ENCODE measurements around the gene TASL. TPM values are rescaled to one million over a fixed set of nuclear protein-coding genes. Genes with fewer than 3 reads are reported as not detected.

Gene TASL
- total and polyA plus RNA-seq, 2 donors (not counting 3 experiments of a cell fraction or from before 2014, with no cell fraction given): not detected

DNA sequence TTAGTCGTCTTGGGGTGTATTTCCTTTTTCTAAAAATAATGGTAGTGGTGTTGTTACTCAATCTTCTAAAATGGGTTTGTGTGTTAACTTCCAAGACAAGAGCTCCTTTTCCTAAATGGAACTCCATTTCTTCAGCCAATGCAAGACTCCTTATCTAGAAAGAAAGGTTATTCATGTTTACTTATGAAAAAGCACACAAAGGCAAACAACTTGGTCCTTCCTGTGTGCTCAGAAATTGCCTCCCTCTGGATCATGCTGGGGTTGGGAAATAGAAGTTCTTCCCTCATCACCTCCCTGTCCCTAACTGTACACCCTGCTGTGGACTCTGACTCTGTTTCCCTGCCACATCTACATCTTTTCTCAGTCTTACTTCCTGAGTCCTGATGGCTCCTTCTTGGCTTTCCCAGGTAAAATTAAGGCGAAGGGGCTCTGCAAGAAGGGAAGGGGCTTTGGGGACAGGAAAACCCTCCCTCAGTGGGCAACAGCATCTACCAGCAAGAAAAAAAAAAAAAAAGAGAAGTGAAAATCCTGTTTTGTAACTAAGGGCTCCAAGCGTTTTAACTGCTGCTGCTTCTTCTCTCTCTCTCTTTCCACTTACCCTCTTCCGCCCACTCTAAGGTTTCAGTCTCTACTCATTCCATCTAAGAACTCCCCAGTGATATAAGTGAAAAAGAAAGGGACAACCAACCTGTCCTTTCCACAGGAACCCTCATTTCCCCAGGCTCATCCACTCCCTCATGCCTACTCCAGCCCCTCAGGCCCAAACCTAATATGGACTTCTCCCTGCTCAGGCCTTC is 19.8 kb upstream of the TASL start:
- Histone ChIP-seq H3K4me3 (replicated peaks in 1 of 3; ENCODE audit: insufficient read depth in 1 of 3, low read depth in 1 of 3, low read length in 3 of 3) (no peak overlapping the region), H3K79me2 (ENCODE audit: control insufficient read depth, insufficient read depth, low read length) (no peaks in the 10 kb centered on the region), H4K20me1 (replicated peaks; ENCODE audit: control insufficient read depth, extremely low read depth, insufficient read depth, low read length) (no peaks in the 10 kb centered on the region), H3K4me2 (ENCODE audit: insufficient read depth, low read length) (no peak overlapping the region), H3K9me3 (replicated peaks; ENCODE audit: control insufficient read depth, insufficient read depth, low read length) (no peaks in the 10 kb centered on the region), H3K4me1 (ENCODE audit: control insufficient read depth, extremely low read depth, insufficient read depth, low read length) (no peaks in the 10 kb centered on the region), H2AFZ (ENCODE audit: low read depth, low read length) (no peak overlapping the region), H3K9ac (replicated peaks; ENCODE audit: extremely low read depth, insufficient read depth, low read length) (no peak overlapping the region), H3K36me3 (ENCODE audit: control insufficient read depth in 2 of 2, extremely low read depth in 1 of 2, insufficient read depth in 2 of 2, low read length in 2 of 2) (no peaks in the 10 kb centered on the region), H3K27ac (ENCODE audit: insufficient read depth, low read depth, low read length) (no peak overlapping the region), H3K9me1 (replicated peaks; ENCODE audit: control insufficient read depth, extremely low read depth, insufficient read depth, low read length) (no peaks in the 10 kb centered on the region), H3K27me3 (ENCODE audit: control insufficient read depth in 2 of 2, insufficient read depth in 2 of 2, low read length in 2 of 2) (no peaks in the 10 kb centered on the region)
- ChIA-PET CTCF (no interaction called here), POLR2A (no interaction called here)
- no peak for FAIRE-seq
- no peak for DNase-seq (ENCODE audit: low read depth, low spot score)
- BruUV-seq (replicated peaks): no TSS peak
- TF ChIP-seq, protein P1, sequence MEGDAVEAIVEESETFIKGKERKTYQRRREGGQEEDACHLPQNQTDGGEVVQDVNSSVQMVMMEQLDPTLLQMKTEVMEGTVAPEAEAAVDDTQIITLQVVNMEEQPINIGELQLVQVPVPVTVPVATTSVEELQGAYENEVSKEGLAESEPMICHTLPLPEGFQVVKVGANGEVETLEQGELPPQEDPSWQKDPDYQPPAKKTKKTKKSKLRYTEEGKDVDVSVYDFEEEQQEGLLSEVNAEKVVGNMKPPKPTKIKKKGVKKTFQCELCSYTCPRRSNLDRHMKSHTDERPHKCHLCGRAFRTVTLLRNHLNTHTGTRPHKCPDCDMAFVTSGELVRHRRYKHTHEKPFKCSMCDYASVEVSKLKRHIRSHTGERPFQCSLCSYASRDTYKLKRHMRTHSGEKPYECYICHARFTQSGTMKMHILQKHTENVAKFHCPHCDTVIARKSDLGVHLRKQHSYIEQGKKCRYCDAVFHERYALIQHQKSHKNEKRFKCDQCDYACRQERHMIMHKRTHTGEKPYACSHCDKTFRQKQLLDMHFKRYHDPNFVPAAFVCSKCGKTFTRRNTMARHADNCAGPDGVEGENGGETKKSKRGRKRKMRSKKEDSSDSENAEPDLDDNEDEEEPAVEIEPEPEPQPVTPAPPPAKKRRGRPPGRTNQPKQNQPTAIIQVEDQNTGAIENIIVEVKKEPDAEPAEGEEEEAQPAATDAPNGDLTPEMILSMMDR (IDR thresholded peaks at IDR 0.05; ENCODE audit: extremely low read depth in 1 of 2, insufficient read depth in 1 of 2, low read depth in 1 of 2, low read length in 2 of 2): no peak
- TF ChIP-seq GATA2 (IDR thresholded peaks at IDR 0.05; ENCODE audit: insufficient read depth, insufficient read length, low read depth, low read length) (no peak), JUN (IDR thresholded peaks at IDR 0.05; ENCODE audit: borderline replicate concordance, insufficient read depth, insufficient read length, low read depth) (no peak), EZH2 (IDR thresholded peaks at IDR 0.05; ENCODE audit: borderline replicate concordance, low read depth, low read length, severe bottlenecking) (no peak), FOS (IDR thresholded peaks at IDR 0.05; ENCODE audit: borderline replicate concordance, insufficient read depth, low read length) (no peak), POLR2A (IDR thresholded peaks at IDR 0.05; ENCODE audit: low read depth, low read length) (no peak), MYC (IDR thresholded peaks at IDR 0.05; ENCODE audit: low read depth, low read length) (no peak), POLR2AphosphoS5 (IDR thresholded peaks at IDR 0.05; ENCODE audit: insufficient read depth, low read depth, low read length) (no peak)
- TF ChIP-seq, protein P2, sequence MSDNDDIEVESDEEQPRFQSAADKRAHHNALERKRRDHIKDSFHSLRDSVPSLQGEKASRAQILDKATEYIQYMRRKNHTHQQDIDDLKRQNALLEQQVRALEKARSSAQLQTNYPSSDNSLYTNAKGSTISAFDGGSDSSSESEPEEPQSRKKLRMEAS (IDR thresholded peaks at IDR 0.05; ENCODE audit: insufficient read depth, insufficient read length): no peak
- dilution Hi-C loops (cut with MboI; ENCODE audit: extremely low pct_ligation_motif_present, low sequenced_read_pairs) (no loop called here), intact Hi-C loops (cut with micrococcal nuclease) (no loop called here)

Data from endothelial cell of umbilical vein (primary cell).